ENCODE measurements around the gene NBEAL2.

The NBEAL2 gene

DNA sequence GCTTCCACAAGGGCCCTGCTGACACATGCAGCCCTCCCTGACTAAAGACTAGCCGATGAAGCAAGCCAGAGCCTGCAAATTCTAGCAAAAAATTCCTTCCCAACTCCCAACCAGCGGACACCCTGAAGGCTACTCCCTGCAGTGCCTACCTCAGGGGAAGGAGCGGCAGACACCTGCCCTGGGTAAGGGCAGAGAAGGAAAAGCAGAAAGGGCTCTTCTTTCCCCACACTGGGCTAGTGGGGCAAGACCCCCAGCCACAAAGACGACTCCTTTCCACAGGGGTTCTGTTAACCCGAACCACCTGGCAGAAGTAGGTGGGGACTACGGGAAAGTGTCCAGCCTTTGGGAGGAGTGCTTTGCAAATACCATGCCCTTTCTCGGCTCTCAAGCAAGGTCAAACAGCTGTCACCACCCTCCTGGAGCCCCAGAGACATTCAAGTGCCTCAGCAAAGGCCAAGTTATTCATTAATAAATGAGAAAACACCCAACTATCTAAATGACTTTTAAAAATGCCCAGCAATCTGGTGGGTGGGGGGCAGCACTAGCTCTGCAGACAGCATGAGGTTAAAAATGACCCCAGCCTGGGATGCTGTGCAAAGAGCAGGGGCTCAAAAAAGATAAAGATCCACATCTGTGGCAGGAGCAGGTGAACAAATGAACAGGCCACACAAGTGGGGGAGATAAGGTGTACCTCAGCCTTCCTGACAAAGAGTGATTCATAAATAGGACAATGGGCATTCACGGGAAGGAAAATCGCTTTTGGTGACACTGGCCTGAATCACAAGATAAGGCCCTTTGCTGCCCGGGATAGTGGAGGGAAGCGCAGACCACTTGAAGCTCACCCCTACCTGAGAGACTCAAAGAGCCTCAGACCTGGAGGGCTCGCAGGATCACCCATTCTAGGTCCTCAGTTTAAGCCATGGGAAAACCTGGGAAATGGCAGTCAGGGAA is 36.0 kb upstream of the NBEAL2 start:
- DNase-seq (ENCODE audit: low spot score), result no peak

DNA sequence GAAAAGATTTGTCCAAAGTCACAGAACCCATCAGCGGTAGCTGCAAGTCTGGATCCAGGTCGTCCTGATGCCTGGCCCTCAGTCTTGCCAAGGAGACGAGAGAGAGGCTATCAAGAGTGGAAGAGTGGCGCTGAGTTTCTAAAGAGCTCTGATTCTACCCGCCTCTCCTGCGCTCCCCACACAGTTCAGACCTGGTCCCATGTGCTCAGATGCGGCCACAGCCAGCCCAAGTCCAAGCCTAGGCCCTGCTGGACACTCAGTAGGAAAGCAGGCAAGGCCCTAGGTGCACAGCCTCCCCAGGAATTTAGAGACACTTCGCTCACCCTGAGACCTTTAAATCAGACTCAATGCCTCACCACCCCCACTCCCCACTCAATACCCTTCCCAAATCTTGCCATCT is 35.3 kb upstream of the NBEAL2 start:
- no peak for DNase-seq (ENCODE audit: low spot score)

DNA sequence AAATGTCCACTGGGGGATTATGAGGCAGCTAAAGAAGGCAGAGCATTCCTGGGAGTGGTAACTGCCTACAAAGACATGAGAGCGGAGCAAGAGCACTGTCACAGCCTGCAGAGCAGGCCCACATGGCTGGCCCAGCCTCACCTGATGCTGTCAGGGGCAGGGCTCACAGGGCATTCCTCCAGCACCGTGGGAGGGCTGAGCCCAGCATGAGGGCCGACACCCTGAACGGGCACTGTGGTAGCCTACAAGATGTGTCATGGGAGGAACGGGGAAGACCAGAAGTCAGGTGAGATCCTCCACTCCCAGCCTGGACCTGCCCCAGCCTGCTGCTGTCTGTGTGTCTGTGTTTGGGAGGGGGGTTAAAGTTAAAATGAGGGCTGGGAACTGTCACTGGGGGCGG is 33.0 kb upstream of the NBEAL2 start:
- DNase-seq (ENCODE audit: low spot score), result no peak

DNA sequence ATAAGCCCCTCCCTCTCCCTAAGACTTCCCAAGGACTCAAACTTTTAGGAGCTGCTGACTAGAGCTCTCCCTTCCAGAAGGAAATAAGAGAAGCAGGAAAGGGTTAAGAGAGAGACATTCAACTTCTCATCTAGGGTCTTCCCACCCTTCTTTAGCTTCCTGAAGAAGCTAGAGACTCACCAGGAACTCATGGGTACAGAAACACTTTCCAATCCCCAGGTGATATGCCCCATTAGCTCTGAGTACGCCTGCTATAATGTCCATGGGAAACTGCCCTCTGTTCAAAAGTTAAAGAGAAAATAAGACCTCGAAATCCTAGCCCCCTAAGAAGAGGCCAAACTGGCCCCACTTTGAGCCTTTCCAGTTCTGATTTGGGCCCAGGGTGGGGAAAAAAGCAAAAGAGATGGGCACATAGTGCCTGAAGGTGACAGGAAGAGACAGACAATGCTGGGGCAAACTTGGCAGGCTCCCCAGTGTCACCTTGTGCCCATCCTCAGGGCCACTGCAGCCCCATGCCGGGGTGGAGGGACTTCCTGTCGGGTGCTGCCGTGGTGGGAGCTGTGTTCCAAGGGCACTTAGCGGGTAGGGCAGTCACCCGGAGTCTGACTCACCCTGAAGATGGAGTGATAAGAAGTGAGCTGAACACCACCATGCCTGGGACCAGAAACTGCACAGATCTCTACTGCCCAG is 32.5 kb upstream of the NBEAL2 start:
- DNase-seq (ENCODE audit: low spot score), result peak; percentile 63

DNA sequence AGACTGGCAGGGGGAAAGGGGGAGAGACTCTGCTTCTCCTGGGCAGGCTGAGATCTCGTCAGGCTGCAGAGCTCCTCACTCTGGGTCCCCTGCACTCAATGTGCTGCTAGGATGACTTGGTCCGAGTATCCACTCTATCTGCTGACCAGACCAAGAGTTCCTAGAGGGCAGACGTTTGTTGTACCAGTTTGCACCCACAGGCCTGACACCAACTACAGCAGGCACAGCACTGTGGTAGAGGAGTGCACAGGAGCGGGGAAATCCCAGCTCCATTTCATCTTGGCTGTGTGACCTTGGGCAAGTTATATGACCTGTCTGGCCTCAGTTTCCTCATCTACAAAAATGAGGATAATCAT is 31.9 kb upstream of the NBEAL2 start:
- DNase-seq (ENCODE audit: low spot score), result no peak

DNA sequence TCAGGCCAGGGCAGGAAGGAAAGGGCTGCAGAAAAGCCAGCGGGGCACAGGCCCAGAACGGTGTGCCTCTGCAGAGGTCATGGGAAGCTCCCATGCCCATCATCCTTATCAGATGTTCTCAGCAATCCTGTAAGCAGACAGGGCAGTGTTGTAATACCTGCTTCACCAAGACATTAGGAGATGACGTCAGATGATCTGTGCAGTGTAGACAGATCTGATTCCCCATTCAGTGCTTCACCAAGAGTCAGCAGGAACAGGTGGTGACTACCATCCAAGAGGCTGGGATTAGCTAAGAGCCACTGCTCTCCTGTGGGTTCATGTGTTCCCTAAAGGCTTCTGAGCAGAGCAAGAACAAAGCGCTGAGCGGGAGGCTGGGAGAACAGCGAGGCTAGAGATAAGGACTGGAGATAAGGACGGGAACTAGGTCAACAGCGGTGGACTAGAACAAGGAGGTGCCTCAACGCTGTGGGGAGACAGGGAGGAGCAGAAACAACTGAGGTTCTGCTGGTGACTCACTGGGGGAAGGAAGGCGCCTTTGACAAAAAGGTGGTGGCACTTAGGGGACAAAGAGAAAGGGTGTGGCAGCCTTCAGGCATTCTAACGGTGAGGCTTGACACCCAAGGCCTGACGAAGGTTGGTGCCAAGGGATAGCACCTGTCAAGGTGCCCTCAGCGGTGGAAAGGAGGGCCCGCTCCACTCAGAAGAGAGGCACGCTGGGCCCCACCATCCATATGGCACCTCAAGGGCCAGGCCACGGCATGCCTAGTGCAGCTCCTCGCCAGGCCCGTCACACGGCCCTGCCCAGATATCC is 31.3 kb upstream of the NBEAL2 start:
- no peak for DNase-seq (ENCODE audit: low spot score)

DNA sequence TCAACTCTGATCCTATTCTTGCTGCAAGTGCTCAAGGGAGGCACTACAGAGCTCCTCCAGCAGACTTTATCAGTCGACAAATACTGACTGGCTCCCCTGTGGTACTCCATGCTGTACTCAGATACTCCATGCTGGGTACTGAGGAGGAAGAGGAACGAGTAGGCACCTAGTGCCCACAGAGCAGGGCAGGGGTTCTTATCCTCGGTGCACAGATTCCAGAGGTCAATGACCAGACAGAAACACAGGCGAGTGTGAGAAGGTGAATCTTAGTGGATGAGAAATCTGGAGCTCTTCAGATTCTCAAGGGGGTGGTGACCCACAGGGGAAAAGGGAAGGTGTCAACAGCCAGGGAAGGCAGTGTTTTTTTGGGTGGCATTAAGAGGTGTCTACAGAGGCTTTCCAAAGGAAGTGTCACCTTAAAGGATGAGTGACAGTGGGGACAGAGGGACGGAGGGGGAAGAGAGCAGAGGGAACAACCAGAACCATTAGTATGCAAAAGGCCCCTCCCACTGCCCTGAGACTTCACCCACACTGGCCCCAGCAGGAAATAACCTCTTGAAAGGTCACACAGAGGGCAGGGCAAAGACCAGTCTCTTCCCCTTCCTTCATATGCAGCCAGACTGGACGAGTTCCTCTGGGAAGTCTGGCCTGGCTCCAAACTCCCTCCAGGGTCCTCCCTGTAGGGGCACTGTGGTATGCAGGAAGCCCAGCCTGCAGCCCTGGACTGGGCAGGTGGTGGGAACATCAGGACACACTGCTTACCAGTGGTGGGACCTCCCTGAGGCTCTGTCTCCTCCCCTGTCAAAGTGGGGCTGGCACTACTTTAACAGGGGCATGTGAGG is 30.4 kb upstream of the NBEAL2 start:
- DNase-seq (ENCODE audit: low spot score), result no peak

DNA sequence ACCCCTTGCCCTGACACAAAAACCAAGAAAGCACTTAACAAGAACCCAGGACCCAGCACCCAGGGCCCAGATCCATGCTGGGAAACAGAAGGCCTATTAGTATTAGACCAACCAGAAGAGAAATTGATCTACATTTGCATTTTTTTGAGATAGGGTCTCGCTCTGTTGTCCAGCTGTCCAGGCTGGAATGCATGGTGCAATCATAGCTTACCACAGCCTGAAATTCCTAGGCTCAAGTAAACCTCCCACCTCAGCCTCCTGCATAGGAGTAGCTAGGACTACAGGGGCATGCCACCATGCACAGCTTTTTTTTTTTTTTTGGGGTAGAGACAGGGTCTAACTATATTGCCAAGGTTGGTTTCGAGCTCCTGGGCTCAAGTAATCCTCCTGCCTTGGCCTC is 29.3 kb upstream of the NBEAL2 start:
- no peak for DNase-seq (ENCODE audit: low spot score)

DNA sequence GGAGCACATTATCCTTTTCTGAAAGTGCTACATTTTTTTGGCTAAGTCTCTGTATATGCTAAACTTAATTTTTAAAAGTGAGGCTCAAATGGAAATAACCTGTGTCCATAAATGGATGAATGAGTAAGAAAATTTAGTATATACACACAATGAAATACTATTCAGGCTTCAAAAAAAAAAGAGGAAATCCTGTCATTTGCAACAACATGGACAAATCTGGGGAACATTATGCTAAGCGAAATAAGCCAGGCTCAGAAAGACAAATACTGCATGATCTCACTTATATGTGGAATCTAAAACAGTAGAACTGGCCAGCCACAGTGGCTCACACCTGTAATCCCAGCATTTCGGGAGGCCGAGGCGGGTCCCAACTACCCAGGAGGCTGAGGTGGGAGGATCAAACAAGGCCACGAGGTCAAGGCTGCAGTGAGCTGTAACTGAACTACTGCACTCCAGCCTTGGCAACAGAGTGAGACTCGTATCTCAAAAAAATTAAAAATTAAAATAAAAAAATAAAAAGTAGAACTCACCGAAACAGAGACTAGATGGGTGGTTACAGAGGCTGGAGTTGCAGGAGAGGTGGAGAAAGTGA is 28.7 kb upstream of the NBEAL2 start:
- DNase-seq (ENCODE audit: low spot score), result no peak

DNA sequence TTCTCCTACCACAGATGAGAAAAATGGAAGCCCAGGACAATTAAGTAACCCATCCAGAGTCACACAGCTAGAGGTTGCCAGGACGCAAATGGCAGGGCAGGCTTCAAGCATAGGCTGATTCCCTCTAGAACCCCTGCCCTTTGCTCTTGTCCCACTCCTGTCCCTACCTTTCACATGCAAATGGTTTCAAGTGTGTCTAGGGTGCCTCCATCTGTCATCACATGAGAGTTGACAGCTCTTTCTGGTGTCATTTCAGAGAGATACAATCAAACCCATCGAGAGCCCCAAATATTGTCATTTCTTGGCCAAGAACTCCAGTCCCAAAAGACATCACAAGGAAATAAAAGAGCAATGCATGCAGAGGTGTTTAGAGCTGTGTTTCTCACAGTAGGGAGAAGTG is 26.7 kb upstream of the NBEAL2 start:
- DNase-seq (ENCODE audit: low spot score), result no peak

DNA sequence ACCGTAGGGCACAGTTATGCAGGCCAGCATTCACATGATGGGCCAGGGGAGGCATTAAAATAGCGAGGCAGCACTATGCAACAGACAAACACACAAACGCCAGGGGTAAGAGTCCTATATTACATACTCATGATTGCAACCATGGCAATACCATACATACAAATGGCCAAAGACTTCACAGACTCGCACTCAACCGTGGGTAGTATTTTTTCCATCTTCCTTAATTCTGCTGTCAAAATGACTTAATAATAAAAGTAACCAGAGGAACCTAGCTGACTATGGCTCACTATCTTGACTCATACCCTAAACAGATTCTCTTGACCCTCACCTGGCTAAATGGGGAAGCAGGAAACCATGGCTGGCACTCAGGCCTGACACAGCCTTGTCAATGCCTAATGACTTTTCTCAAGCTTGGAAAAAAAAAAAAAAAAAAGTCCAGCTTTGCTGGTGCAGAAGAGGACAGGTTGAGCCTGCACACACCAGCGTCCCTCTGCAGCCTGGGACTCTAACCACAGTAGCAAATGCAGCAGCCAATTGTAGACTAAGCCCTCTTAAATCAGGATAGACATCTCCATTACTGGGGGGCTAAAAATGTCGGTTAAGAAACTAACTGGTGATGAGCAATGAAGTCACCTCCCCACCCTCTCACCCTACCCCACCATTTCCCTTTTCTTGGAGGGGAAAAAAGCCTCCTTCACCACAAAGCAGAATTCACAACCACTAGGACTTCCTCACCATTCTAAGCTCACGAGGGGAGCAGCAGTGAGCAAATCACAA is 26.0 kb upstream of the NBEAL2 start:
- no peak for DNase-seq (ENCODE audit: low spot score)

DNA sequence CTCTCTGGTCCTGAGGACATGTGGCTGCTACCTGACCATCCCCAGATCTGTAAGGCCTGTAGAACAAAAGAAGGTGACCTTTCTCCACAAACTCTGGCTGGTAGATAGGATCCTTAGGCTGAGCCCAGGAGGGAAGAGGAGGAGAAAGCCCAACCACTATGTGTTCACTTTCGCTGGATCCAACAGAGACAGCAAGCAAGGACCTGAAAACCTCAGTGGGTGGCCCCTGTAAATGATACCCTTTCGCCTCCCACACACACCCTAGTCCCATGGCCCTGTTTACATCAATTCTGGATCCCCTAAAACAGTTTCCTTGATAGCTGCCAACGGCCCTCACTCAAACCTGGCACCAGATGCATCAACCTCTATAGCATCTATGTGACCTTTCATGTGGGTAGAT is 25.3 kb upstream of the NBEAL2 start:
- DNase-seq (ENCODE audit: low spot score), result no peak

DNA sequence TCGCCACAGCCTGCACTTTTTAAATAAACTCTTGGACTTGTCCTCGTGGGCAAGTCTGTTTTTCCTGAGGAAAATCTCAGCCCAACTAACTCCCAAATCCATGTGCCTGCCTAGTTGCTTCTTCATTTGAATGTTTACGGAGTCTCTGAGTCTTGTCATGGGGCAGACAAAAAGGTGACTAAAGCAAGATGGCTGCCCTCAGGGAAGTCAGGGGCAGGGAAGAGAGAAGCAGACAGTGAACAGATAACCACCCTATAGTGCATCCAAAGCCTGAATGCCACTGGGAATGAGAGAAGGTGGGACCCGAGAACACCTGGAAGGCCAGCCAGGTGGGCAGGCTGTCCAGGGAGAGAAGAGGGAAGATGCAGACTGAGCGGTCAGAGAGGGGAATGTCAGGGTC is 24.3 kb upstream of the NBEAL2 start:
- DNase-seq (ENCODE audit: low spot score), result no peak

DNA sequence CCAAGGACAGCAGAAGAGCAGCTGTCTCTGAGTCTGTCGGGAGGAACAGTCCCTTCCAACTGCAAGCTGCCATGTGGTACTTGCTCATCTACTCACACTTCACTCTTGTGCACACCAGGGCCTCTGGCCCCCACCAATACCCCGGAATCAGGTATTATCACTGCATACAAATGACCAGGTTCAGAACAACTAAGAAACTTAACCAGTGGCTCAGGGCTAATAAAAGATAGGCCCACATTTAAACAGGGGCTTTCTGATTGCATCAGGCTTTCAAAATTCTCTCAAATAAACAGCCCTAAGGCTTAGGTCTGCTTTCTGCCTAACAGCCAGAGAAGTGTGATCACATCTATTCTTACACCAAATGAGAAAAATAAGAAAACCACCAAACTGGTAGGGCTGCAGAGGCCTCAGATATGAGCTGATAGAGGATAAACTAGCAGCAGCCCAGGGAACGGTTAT is 23.6 kb upstream of the NBEAL2 start:
- no peak for DNase-seq (ENCODE audit: low spot score)

DNA sequence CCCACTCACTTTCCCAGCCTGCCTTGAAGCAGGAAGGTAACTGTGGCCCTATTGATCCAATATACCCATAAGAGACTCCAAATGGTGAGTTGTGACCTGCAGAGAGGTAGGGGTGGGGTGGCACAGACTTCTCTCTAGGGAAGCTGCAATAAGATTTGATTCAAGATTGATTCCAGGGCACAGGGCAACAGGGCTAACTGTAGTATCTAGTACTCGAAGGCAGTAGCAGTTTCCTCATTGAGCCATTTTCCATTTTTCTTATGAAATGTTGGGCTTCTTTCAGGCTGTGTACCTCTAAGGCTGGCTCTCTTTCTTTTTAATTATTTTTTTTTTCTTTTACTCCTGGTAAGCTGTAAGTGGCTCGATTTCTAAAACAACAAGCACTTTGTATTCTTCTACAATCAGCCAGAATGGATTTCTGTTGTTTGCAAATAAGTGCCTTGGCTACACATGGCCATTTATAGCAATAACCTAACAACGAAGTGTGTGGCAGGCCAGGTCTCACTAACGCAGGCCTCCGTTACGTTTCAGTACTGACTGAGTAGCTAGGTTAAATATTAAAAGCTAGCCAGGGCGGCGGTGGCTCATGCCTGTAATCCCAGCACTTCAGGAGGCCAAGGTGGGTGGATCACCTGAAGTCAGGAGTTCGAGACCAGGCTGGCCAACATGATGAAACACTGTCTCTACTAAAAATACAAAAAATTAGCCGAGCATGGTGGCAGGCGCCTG is 22.2 kb upstream of the NBEAL2 start:
- no peak for DNase-seq (ENCODE audit: low spot score)

DNA sequence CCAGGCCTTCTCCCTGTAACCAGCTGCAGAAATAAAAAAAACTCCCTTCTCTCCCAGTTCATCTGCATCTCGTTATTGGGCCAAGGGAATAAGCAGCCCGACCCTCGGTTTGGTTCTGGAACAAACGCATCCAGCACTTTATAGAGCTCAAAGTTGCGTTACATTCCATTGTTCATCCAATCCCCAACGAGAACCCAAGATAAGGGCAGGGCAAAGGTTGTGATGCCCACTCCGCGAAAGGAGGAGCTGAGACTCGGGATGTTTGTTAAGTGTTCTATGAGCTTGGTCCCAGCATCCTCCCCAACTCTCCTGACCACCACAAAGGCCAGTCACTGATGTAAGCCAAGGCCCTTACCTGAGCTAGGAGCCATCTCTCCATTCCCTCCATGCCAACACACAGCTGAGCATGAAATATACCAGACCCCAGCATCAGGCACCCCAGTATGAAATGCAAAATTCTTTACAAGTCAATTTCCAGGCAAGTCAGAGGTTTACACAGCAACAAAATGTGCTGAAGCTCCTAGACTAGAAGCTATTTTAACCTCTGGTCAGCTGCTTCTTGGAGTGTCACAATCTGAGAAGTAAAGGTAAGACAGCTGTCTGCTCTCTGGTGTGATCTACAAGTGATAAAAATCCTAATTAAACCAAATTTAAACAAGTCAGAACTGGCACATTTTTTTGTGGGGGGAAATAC is 20.9 kb upstream of the NBEAL2 start:
- DNase-seq (ENCODE audit: low spot score), result no peak

DNA sequence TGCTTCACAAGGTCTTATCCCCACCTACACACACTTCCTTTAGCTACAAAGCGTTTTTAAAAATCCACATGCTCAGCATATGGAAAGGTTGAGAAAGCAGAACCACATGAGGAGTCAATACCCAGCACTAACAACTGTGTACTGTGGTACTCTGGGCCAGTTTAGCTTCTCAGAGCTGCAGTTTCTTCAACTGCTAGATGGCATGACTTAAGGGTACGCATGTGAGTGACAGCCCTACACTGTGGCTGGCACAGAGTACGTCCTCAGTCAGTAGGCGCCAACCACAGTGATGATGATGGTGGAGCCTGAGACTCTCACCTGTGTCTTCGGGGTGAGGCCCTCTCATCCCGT is 20.3 kb upstream of the NBEAL2 start:
- no peak for DNase-seq (ENCODE audit: low spot score)

DNA sequence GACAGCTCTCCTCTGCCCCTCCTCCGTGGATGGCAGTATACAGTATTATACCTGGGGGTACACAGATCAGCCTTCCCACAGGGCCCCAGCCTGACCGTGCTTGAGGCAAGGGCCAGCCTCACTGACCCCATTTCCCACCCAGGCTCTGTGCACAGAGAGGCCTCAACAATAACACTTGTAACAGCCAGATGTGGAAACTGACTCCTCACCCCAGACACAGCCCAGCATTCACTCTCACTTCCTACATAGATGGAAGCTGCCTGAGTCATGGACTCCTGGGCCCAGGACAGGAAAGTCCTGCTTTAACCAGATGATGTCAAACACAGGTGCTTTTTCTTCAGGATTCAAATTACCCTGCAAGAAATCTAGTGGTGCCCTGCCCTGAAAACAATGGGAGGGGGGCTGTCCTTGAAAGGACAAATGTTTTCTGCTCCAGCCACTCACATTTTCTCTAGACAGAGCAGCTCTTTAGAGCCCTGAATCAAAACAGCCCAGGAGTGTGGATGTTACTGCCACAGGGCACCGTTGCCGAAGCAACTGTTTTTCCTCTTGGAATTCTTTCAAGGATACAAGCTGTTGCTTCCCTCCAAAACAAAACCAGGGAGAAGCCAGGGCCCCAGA is 19.3 kb upstream of the NBEAL2 start:
- peak; percentile 63 for DNase-seq (ENCODE audit: low spot score)

DNA sequence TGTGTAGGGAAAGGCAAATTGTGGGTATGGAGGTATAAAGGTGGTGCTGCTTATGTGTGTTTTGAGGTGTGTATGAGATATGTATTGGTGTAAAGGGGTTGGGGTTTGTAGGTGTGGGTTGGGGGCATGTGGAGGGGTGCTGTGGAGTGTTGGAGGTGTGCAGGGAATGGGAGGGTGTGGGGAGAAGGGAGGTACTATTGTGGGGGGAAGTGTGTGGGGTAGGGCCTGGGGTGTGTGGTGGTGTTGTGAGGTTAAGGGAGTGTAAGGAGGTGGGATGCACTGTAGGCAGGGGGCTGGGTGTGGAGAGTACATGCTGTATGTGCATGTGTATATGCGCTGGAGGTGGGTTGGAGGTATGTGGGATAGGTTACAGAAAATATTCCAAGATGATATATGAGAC is 18.6 kb upstream of the NBEAL2 start:
- DNase-seq (ENCODE audit: low spot score), result no peak
